Measurements from ENCODE around the gene ATXN1.

ATXN1 gene

GRCh38 chr6:16755544-16755943 is 5.7 kb downstream of the ATXN1 start:
- Histone ChIP-seq H3K36me3 (ENCODE audit: low read length) (no peaks in the 10 kb centered on the region), H3F3A (ENCODE audit: insufficient read depth) (no peaks in the 10 kb centered on the region), H3K9me3 (ENCODE audit: insufficient read depth, low read length) (no peaks in the 10 kb centered on the region), H3K9ac (ENCODE audit: low read length) (no peak overlapping the region), H3K27me3 (ENCODE audit: low read length) (no peaks in the 10 kb centered on the region), H3K9me2 (replicated peaks; ENCODE audit: insufficient read depth, low read length) (no peaks in the 10 kb centered on the region), H2AFZ (ENCODE audit: low read depth, low read length, severe bottlenecking) (no peak overlapping the region), H3K79me2 (ENCODE audit: insufficient read depth, low read length) (no peaks in the 10 kb centered on the region), H3K4me3 (ENCODE audit: insufficient read depth, low read length, poor library complexity, severe bottlenecking) (no peak overlapping the region), H3K4me2 (ENCODE audit: low read depth, low read length, poor library complexity, severe bottlenecking) (no peak overlapping the region), H4K20me1 (ENCODE audit: low read depth, low read length) (no peaks in the 10 kb centered on the region), H3K27ac (ENCODE audit: low read depth, low read length) (no peak overlapping the region)
- TF ChIP-seq, protein P1, sequence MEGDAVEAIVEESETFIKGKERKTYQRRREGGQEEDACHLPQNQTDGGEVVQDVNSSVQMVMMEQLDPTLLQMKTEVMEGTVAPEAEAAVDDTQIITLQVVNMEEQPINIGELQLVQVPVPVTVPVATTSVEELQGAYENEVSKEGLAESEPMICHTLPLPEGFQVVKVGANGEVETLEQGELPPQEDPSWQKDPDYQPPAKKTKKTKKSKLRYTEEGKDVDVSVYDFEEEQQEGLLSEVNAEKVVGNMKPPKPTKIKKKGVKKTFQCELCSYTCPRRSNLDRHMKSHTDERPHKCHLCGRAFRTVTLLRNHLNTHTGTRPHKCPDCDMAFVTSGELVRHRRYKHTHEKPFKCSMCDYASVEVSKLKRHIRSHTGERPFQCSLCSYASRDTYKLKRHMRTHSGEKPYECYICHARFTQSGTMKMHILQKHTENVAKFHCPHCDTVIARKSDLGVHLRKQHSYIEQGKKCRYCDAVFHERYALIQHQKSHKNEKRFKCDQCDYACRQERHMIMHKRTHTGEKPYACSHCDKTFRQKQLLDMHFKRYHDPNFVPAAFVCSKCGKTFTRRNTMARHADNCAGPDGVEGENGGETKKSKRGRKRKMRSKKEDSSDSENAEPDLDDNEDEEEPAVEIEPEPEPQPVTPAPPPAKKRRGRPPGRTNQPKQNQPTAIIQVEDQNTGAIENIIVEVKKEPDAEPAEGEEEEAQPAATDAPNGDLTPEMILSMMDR (IDR thresholded peaks at IDR 0.05; ENCODE audit: insufficient read depth, low read length, poor library complexity, severe bottlenecking), result no peak
- no peak for TF ChIP-seq EZH2phosphoT487 (conservative IDR thresholded peaks at IDR 0.05; ENCODE audit: low read length)

- H3K4me2 ChIP-seq (ENCODE audit: low read depth, low read length, poor library complexity, severe bottlenecking), result no peak overlapping the region
- no peak overlapping the region for H2AFZ ChIP-seq (ENCODE audit: low read depth, low read length, severe bottlenecking)
- no peaks in the 10 kb centered on the region for H3K79me2 ChIP-seq (ENCODE audit: insufficient read depth, low read length)
- no peaks in the 10 kb centered on the region for H3K36me3 ChIP-seq (ENCODE audit: low read length)
- no peaks in the 10 kb centered on the region for H3F3A ChIP-seq (ENCODE audit: insufficient read depth)
- H3K27me3 ChIP-seq (ENCODE audit: low read length), result no peaks in the 10 kb centered on the region
- H3K4me3 ChIP-seq (ENCODE audit: insufficient read depth, low read length, poor library complexity, severe bottlenecking), result no peak overlapping the region
- no peak overlapping the region for H3K27ac ChIP-seq (ENCODE audit: low read depth, low read length)
- no peaks in the 10 kb centered on the region for H3K9me3 ChIP-seq (ENCODE audit: insufficient read depth, low read length)
- H3K9ac ChIP-seq (ENCODE audit: low read length), result no peak overlapping the region
- no peaks in the 10 kb centered on the region for H4K20me1 ChIP-seq (ENCODE audit: low read depth, low read length)
- no peak for TF ChIP-seq EZH2phosphoT487 (conservative IDR thresholded peaks at IDR 0.05; ENCODE audit: low read length)
- TF ChIP-seq, protein P1 (IDR thresholded peaks at IDR 0.05; ENCODE audit: insufficient read depth, low read length, poor library complexity, severe bottlenecking), result no peak
- no peaks in the 10 kb centered on the region for H3K9me2 ChIP-seq (replicated peaks; ENCODE audit: insufficient read depth, low read length)
Observed at GRCh38 chr6:16754876-16755275, 6.4 kb downstream of the ATXN1 start.

DNA sequence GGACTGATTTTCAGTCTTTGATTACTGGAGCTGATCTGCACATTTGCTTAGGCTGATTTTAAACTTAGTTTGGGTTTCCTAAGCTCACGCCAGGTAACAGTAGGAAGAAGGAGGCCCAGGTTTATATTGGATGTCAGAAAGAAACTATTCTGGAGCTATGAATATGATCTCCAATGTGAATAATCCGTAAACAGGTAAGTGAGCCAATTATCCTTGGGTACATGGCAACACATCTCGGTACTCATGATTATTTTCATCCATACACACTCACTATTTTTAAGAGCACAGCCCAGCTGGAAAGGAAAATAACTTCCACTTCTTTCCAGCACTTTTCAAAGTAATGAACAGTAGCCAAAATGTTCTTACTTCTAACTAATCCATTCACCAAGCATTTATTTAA is 7.0 kb downstream of the ATXN1 start:
- H3K4me3 ChIP-seq (ENCODE audit: insufficient read depth, low read length, poor library complexity, severe bottlenecking), result no peak overlapping the region
- no peaks in the 10 kb centered on the region for H3K36me3 ChIP-seq (ENCODE audit: low read length)
- H4K20me1 ChIP-seq (ENCODE audit: low read depth, low read length), result no peaks in the 10 kb centered on the region
- H3K4me2 ChIP-seq (ENCODE audit: low read depth, low read length, poor library complexity, severe bottlenecking), result no peak overlapping the region
- H2AFZ ChIP-seq (ENCODE audit: low read depth, low read length, severe bottlenecking), result no peak overlapping the region
- no peaks in the 10 kb centered on the region for H3F3A ChIP-seq (ENCODE audit: insufficient read depth)
- no peak overlapping the region for H3K27ac ChIP-seq (ENCODE audit: low read depth, low read length)
- no peaks in the 10 kb centered on the region for H3K9me2 ChIP-seq (replicated peaks; ENCODE audit: insufficient read depth, low read length)
- no peaks in the 10 kb centered on the region for H3K9me3 ChIP-seq (ENCODE audit: insufficient read depth, low read length)
- TF ChIP-seq, protein P1 (IDR thresholded peaks at IDR 0.05; ENCODE audit: insufficient read depth, low read length, poor library complexity, severe bottlenecking), result no peak
- no peak for TF ChIP-seq EZH2phosphoT487 (conservative IDR thresholded peaks at IDR 0.05; ENCODE audit: low read length)
- H3K79me2 ChIP-seq (ENCODE audit: insufficient read depth, low read length), result no peaks in the 10 kb centered on the region
- H3K9ac ChIP-seq (ENCODE audit: low read length), result no peak overlapping the region
- no peaks in the 10 kb centered on the region for H3K27me3 ChIP-seq (ENCODE audit: low read length)
